Astrocyte (in vitro differentiated cells and primary cell): ENCODE results near the gene FAM222B.

Source experiments
- CTCF ChIP-seq: IDR thresholded peaks from 2 replicates; pipeline ENCODE4 v1.5.1; 2011; ENCODE audit warnings: low read depth, mild to moderate bottlenecking, inconsistent platforms, low read length, moderate library complexity; ENCODE audit not compliant: insufficient read depth
- EZH2 ChIP-seq: IDR thresholded peaks from 2 replicates; pipeline ENCODE4 v1.6.1; 2012; ENCODE audit warnings: mild to moderate bottlenecking, low read length, inconsistent platforms; ENCODE audit not compliant: insufficient read depth

GRCh38 chr17:28750178-28751047 lies 92.2 kb downstream of the FAM222B start:
- peak; percentile 99 for TF ChIP-seq CTCF
- no peak for TF ChIP-seq EZH2
